IMR-90 (cell line): ENCODE results near the gene LHFPL6. TPM values are rescaled to one million over a fixed set of nuclear protein-coding genes. Genes with fewer than 3 reads are reported as not detected.

Experiments
- ATAC-seq: fragments of 200-7000 bp; cut with Tn5 transposase; 2 replicates; pipeline ENCODE4 v1.9.1; 2020; ENCODE audit warnings: low read depth, mild to moderate bottlenecking, moderate library complexity
- BruUV-seq: library from RNA; stranded (reverse); fragments of 400-500 nt; replicated peaks from 2 replicates; lab custom pipeline; 2021; lab: Mats Ljungman, UMichigan
- CTCF ChIA-PET: fragments of 300-600 bp; formaldehyde crosslinking; extraction: SDS; loops from one replicate; lab custom pipeline; 2021; ENCODE audit warnings: antibody characterized with exemption; lab: Yijun Ruan, JAX
- POLR2A ChIA-PET: fragments of 300-600 bp; sonication (Branson Sonifier 250); formaldehyde crosslinking; loops from one replicate; lab custom pipeline; 2022; ENCODE audit warnings: antibody characterized with exemption; ENCODE audit not compliant: unreplicated experiment; lab: Charles Lee
- DNase-seq: peaks from one replicate; pipeline ENCODE4 v3.0.0; 2013
- H2AFZ ChIP-seq: replicated peaks from 2 replicates; pipeline ENCODE3; 2013; ENCODE audit warnings: low read length, mild to moderate bottlenecking; ENCODE audit not compliant: poor library complexity
- H2AK5ac ChIP-seq: 2 replicates; pipeline ENCODE4 v1.6.1; 2013; ENCODE audit warnings: low read depth, low read length, inconsistent platforms
- H2AK9ac ChIP-seq: replicated peaks from 2 replicates; pipeline ENCODE3; 2013; ENCODE audit warnings: mild to moderate bottlenecking, low read depth, low read length, moderate library complexity; ENCODE audit not compliant: poor library complexity
- H2BK120ac ChIP-seq: 2 replicates; pipeline ENCODE4 v1.6.1; 2013; ENCODE audit warnings: low read depth, low read length, inconsistent platforms
- H2BK15ac ChIP-seq: 3 replicates; pipeline ENCODE4 v1.6.1; 2013; ENCODE audit warnings: low read depth, low read length, inconsistent platforms
- H2BK20ac ChIP-seq: 2 replicates; pipeline ENCODE4 v1.6.1; 2013; ENCODE audit warnings: low read depth, mild to moderate bottlenecking, inconsistent platforms, low read length, moderate library complexity
- H2BK5ac ChIP-seq: 2 replicates; pipeline ENCODE4 v1.6.1; 2013; ENCODE audit warnings: mild to moderate bottlenecking, low read depth, low read length, inconsistent platforms; ENCODE audit not compliant: poor library complexity, severe bottlenecking
- H3K14ac ChIP-seq: replicated peaks from 2 replicates; pipeline ENCODE4 v1.6.1; 2013; ENCODE audit warnings: low read depth, low read length, inconsistent platforms
- H3K18ac ChIP-seq: 2 replicates; pipeline ENCODE4 v1.6.1; 2013; ENCODE audit warnings: low read depth, low read length, control low read depth
- H3K23ac ChIP-seq: 2 replicates; pipeline ENCODE4 v1.6.1; 2013; ENCODE audit warnings: low read depth, low read length, inconsistent platforms
- H3K27ac ChIP-seq: 2 replicates; pipeline ENCODE4 v1.5.1; 2013; ENCODE audit warnings: mild to moderate bottlenecking, control low read depth, low read length; ENCODE audit not compliant: insufficient read depth
- H3K27me3 ChIP-seq: 2 replicates; pipeline ENCODE4 v1.6.1; 2013; ENCODE audit warnings: low read length; ENCODE audit not compliant: control insufficient read depth, insufficient read depth
- H3K36me3 ChIP-seq: 2 replicates; pipeline ENCODE4 v1.6.1; 2013; ENCODE audit warnings: low read length, mixed read lengths; ENCODE audit not compliant: control insufficient read depth, insufficient read depth
- H3K4ac ChIP-seq: 2 replicates; pipeline ENCODE4 v1.6.1; 2013; ENCODE audit warnings: low read depth, low read length, inconsistent platforms
- H3K4me1 ChIP-seq: 2 replicates; pipeline ENCODE4 v1.6.1; 2013; ENCODE audit warnings: low read length, mixed read lengths; ENCODE audit not compliant: control insufficient read depth, insufficient read depth
- H3K4me2 ChIP-seq: 2 replicates; pipeline ENCODE4 v1.6.1; 2013; ENCODE audit warnings: low read depth, mild to moderate bottlenecking, control low read depth, low read length, moderate library complexity
- H3K4me3 ChIP-seq: 2 replicates; pipeline ENCODE4 v1.5.1; 2013; ENCODE audit warnings: low read depth, mild to moderate bottlenecking, control low read depth, low read length, moderate library complexity; ENCODE audit not compliant: insufficient read depth
- H3K56ac ChIP-seq: 2 replicates; pipeline ENCODE4 v1.6.1; 2013; ENCODE audit warnings: low read length, inconsistent platforms; ENCODE audit not compliant: insufficient read depth; ENCODE audit errors: extremely low read depth
- H3K79me1 ChIP-seq, 2 experiments: 2 replicates each; pipeline ENCODE4 v1.6.1; 2013; ENCODE audit warnings: low read length in 2 of 2, inconsistent platforms in 1 of 2, low read depth in 1 of 2
- H3K9ac ChIP-seq: 2 replicates; pipeline ENCODE4 v1.6.1; 2013; ENCODE audit warnings: low read depth, low read length, control low read depth
- H3K9me1 ChIP-seq: 2 replicates; pipeline ENCODE4 v1.6.1; 2013; ENCODE audit warnings: low read length, inconsistent platforms; ENCODE audit not compliant: insufficient read depth
- H3K9me3 ChIP-seq: 2 replicates; pipeline ENCODE4 v1.6.1; 2013; ENCODE audit warnings: low read length; ENCODE audit not compliant: control insufficient read depth, insufficient read depth
- H4K20me1 ChIP-seq: 2 replicates; pipeline ENCODE4 v1.6.1; 2013; ENCODE audit warnings: low read length, inconsistent platforms; ENCODE audit not compliant: insufficient read depth
- H4K5ac ChIP-seq: 2 replicates; pipeline ENCODE4 v1.6.1; 2013; ENCODE audit warnings: mild to moderate bottlenecking, low read depth, low read length, control low read depth
- H4K8ac ChIP-seq, 2 experiments: 2 replicates each; pipeline ENCODE4 v1.6.1; 2013; ENCODE audit warnings: low read depth in 2 of 2, low read length in 2 of 2, control low read depth in 1 of 2, inconsistent platforms in 1 of 2
- H4K91ac ChIP-seq: 2 replicates; pipeline ENCODE4 v1.6.1; 2013; ENCODE audit warnings: low read depth, low read length, inconsistent platforms; ENCODE audit not compliant: insufficient read depth
- BHLHE40 ChIP-seq: fragments of 150-350 bp; IDR thresholded peaks from 2 replicates; pipeline ENCODE4 v1.6.1; 2016; ENCODE audit warnings: mild to moderate bottlenecking, low read depth, low read length
- CEBPB ChIP-seq: IDR thresholded peaks from 2 replicates; pipeline ENCODE4 v1.6.1; 2012; ENCODE audit warnings: low read depth, low read length, improper control_type of control experiment
- FOS ChIP-seq: fragments of 150-350 bp; IDR thresholded peaks from 2 replicates; pipeline ENCODE4 v1.6.1; 2016; ENCODE audit warnings: low read depth, low read length
- MAFK ChIP-seq: IDR thresholded peaks from 2 replicates; pipeline ENCODE4 v1.6.1; 2012; ENCODE audit warnings: low read depth, low read length, improper control_type of control experiment
- MAZ ChIP-seq: IDR thresholded peaks from 2 replicates; pipeline ENCODE4 v1.6.1; 2012; ENCODE audit warnings: low read depth, mild to moderate bottlenecking, low read length, improper control_type of control experiment, moderate library complexity, borderline replicate concordance
- MXI1 ChIP-seq: IDR thresholded peaks from 2 replicates; pipeline ENCODE4 v1.6.1; 2012; ENCODE audit warnings: low read depth, mild to moderate bottlenecking, low read length, moderate library complexity, borderline replicate concordance
- NFE2L2 ChIP-seq: fragments of 150-350 bp; IDR thresholded peaks from 2 replicates; pipeline ENCODE4 v1.6.1; 2016; ENCODE audit warnings: low read depth, mild to moderate bottlenecking, low read length
- POLR2A ChIP-seq: IDR thresholded peaks from 2 replicates; pipeline ENCODE4 v1.6.1; 2012; ENCODE audit warnings: mild to moderate bottlenecking, low read depth, low read length
- RAD21 ChIP-seq: IDR thresholded peaks from 2 replicates; pipeline ENCODE4 v1.6.1; 2012; ENCODE audit warnings: low read length, improper control_type of control experiment
- RCOR1 ChIP-seq: IDR thresholded peaks from 2 replicates; pipeline ENCODE4 v1.6.1; 2012; ENCODE audit warnings: mild to moderate bottlenecking, low read length, improper control_type of control experiment; ENCODE audit not compliant: insufficient replicate concordance
- dilution Hi-C: fragments of 300-500 bp; cut with HindIII; formaldehyde crosslinking; loops from one replicate; pipeline ENCODE4 v1.14.3; 2018; ENCODE audit warnings: low sequenced_read_pairs; ENCODE audit not compliant: unreplicated experiment
- in situ Hi-C: fragments of 300-500 bp; cut with MboI; formaldehyde crosslinking; loops from 3 replicates; pipeline ENCODE4 v1.14.3; 2019; ENCODE audit warnings: low sequenced_read_pairs, inconsistent platforms, mixed read lengths
- intact Hi-C: fragments of 100-400 bp; cut with micrococcal nuclease; formaldehyde crosslinking; loops from 2 replicates; pipeline ENCODE4 v1.10.0; 2022
- polyA plus RNA-seq, 3 experiments: library from polyadenylated mRNA; depleted of rRNA; stranded (reverse); fragments of >200 nt; gene quantifications; 2 replicates each; pipeline ENCODE4 v1.2.3, GENCODE V29; 2012; ENCODE audit warnings: low replicate concordance in 1 of 3
- total RNA-seq: library from RNA; depleted of rRNA; stranded (reverse); fragments of >200 nt; gene quantifications from 2 replicates; pipeline ENCODE4 v1.2.3, GENCODE V29; 2012
- TF ChIP-seq, protein P1 (sequence below): fragments of 150-350 bp; IDR thresholded peaks from 2 replicates; pipeline ENCODE4 v1.6.1; 2016; ENCODE audit warnings: low read depth, mild to moderate bottlenecking, low read length, moderate library complexity, borderline replicate concordance

Gene LHFPL6
- total and polyA plus RNA-seq, 2 of the 4 experiments (the other 2 are of a cell fraction): 24.7 to 36.1 TPM

- Histone ChIP-seq H2BK5ac (no peak overlapping the region), H4K8ac (no peak overlapping the region), H4K20me1 (no peaks in the 10 kb centered on the region), H3K9ac (no peak overlapping the region), H2BK20ac (no peak overlapping the region), H2AK9ac (no peak overlapping the region), H2BK15ac (no peak overlapping the region), H3K56ac (no peak overlapping the region), H3K23ac (no peak overlapping the region), H3K27ac (no peak overlapping the region), H3K18ac (no peak overlapping the region), H3K4me1 (no peaks in the 10 kb centered on the region), H3K27me3 (no peaks in the 10 kb centered on the region), H4K91ac (no peak overlapping the region), H3K4me2 (no peak overlapping the region), H3K36me3 (no peaks in the 10 kb centered on the region), H3K9me3 (no peaks in the 10 kb centered on the region), H2AK5ac (no peak overlapping the region), H3K14ac (no peak overlapping the region), H2AFZ (no peak overlapping the region), H3K9me1 (0 out of 2 replicates have a peak, but pooled peaks cover 3% of the 10 kb centered on the region), H3K4ac (no peak overlapping the region), H3K4me3 (no peak overlapping the region), H2BK120ac (no peak overlapping the region), H3K79me1 (peaks cover 0 to 6% of the 10 kb centered on the region in 2 experiments; a peak in 2 of 4 replicates), H4K5ac (no peak overlapping the region)
- ATAC-seq (no peak), DNase-seq (no peak)
- in situ Hi-C loops (no loop called here), intact Hi-C loops (no loop called here), dilution Hi-C loops (no loop called here)
- BruUV-seq: no TSS peak
- POLR2A ChIA-PET: no interaction called here
- CTCF ChIA-PET: interaction anchor here (0.6 kb wide), 1 partner anchor 71 kb away, joined by 5 read pairs; no protein-coding TSS in a partner anchor
- TF ChIP-seq MXI1 (no peak), CEBPB (no peak), POLR2A (no peak), MAZ (no peak), BHLHE40 (no peak), NFE2L2 (no peak), RCOR1 (no peak), MAFK (no peak), RAD21 (no peak), FOS (no peak)
- TF ChIP-seq, protein P1, sequence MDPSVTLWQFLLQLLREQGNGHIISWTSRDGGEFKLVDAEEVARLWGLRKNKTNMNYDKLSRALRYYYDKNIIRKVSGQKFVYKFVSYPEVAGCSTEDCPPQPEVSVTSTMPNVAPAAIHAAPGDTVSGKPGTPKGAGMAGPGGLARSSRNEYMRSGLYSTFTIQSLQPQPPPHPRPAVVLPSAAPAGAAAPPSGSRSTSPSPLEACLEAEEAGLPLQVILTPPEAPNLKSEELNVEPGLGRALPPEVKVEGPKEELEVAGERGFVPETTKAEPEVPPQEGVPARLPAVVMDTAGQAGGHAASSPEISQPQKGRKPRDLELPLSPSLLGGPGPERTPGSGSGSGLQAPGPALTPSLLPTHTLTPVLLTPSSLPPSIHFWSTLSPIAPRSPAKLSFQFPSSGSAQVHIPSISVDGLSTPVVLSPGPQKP: no peak
Measured at GRCh38 chr13:39468306-39468705, 134.7 kb downstream of the LHFPL6 start.
